GM20000 (cell line): Measurements from ENCODE around the gene ZNF416.

Experiments used
- DNase-seq: peaks from one replicate; pipeline ENCODE4 v3.0.0; 2012; ENCODE audit warnings: low spot score
- CTCF ChIP-seq: IDR thresholded peaks from 2 replicates; pipeline ENCODE4 v1.5.1; 2012; ENCODE audit warnings: mild to moderate bottlenecking, control low read depth; ENCODE audit errors: extremely low read depth, missing control alignments

The ZNF416 gene

GRCh38 chr19:57578487-57579205, at the start of gene ZNF416:
ZNF416 (minus strand) TSS chr19:57578911; CDS start chr19:57578704, 207 bp downstream.
- no peak for TF ChIP-seq CTCF
- DNase-seq: peak; percentile 99

- TF ChIP-seq CTCF: no peak
- no peak for DNase-seq
These were observed 44.4 kb upstream of the ZNF416 start for GRCh38 chr19:57623091-57623490.

- DNase-seq: no peak
- TF ChIP-seq CTCF: no peak
These were observed 42.1 kb upstream of the ZNF416 start for GRCh38 chr19:57620673-57621348.

- no peak for TF ChIP-seq CTCF
- DNase-seq: no peak
These were observed 36.6 kb upstream of the ZNF416 start for GRCh38 chr19:57615346-57615745.

GRCh38 chr19:57613941-57614743, 35.4 kb upstream of the ZNF416 start, which contains the start of gene ZNF134:
ZNF134 (plus strand) TSS chr19:57614242; CDS start chr19:57619469, 5,227 bp downstream.
- TF ChIP-seq CTCF: no peak
- peak; percentile 96 for DNase-seq

GRCh38 chr19:57611113-57611512, 32.4 kb upstream of the ZNF416 start:
- DNase-seq: no peak
- no peak for TF ChIP-seq CTCF
